HAP-1 (cell line): ENCODE results near the gene TBC1D32.
A peak's percentile ranks its signal among the peaks of the same experiment; 100 is the strongest.
"Not testable (repeated sequence)": the region's sequence is repeated elsewhere in the genome, so short reads cannot be mapped to it uniquely, and the experiment has no call there.

Experiments used
- DNase-seq, 2 experiments: peaks; one replicate each; pipeline ENCODE4 v3.0.0-alpha.2; 2016 to 2020; ENCODE audit warnings: low spot score in 2 of 2
- H3K27me3 ChIP-seq: fragments of 250-450 bp; sonication (Bioruptor Pico); 2 replicates; pipeline ENCODE4 v1.5.1; 2020; ENCODE audit warnings: low read depth, mild to moderate bottlenecking, moderate library complexity
- H3K36me3 ChIP-seq: fragments of 250-450 bp; sonication (Bioruptor Pico); replicated peaks from 2 replicates; pipeline ENCODE4 v1.5.1; 2020; ENCODE audit warnings: mild to moderate bottlenecking
- H3K4me1 ChIP-seq: fragments of 250-450 bp; sonication (Bioruptor Pico); 2 replicates; pipeline ENCODE4 v1.5.1; 2020; ENCODE audit warnings: mild to moderate bottlenecking
- H3K4me3 ChIP-seq: fragments of 250-450 bp; sonication (Bioruptor Pico); 2 replicates; pipeline ENCODE4 v1.5.1; 2020; ENCODE audit warnings: mild to moderate bottlenecking, moderate library complexity
- H3K9me3 ChIP-seq: fragments of 250-450 bp; sonication (Bioruptor Pico); 2 replicates; pipeline ENCODE4 v1.5.1; 2020; ENCODE audit warnings: mild to moderate bottlenecking, moderate library complexity
- in situ Hi-C: fragments of 300-500 bp; cut with MboI; formaldehyde crosslinking; loops from 3 replicates; pipeline ENCODE4 v1.14.3; 2020; ENCODE audit warnings: low sequenced_read_pairs, inconsistent platforms, mixed read lengths

TBC1D32 gene

DNA sequence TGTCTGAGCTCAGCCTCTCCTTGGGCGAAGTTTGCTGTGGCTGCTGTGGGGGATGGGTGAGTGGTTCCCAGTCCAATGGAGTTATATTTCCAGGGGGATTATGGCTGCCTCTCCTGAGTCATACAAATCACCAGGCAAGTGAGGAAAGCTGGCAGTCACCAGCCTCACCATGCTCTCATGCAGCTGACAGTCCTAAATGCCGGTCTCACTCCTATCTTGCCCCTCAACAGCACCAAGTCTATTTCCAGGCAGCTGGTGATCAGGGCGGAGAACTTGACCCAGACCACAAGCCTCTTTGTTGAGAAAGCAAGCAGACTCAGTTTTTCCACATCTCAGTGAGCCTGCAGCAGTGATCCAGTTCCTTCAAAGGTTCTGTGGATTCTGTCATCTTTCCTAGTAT is 98.9 kb downstream of the TBC1D32 start:
- no peak for DNase-seq
- Histone ChIP-seq H3K4me3 (no peak overlapping the region), H3K36me3 (no peaks in the 10 kb centered on the region), H3K27me3 (no peaks in the 10 kb centered on the region), H3K9me3 (no peaks in the 10 kb centered on the region), H3K4me1 (no peaks in the 10 kb centered on the region)
- in situ Hi-C loops: no loop called here

DNA sequence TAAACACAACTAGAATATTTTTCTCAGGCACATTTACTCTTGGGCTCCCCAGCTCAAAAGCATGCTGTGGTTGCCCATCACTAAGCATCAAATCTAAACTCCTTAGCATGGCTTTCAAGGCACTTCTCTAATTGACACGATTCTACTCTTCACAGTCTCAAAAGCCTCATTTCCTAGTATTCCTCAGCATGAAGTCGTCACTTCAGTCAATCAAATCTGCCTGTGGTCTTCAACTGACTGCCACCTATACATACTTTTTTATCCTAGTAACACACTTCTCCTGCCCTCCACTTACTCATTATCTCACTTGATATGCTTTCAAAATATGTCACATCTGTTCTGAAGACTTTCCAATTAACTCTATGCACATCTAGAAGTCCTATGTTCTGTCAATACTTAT is 110.3 kb downstream of the TBC1D32 start:
- Histone ChIP-seq H3K9me3 (no peaks in the 10 kb centered on the region), H3K4me1 (no peaks in the 10 kb centered on the region), H3K36me3 (no peaks in the 10 kb centered on the region), H3K4me3 (no peak overlapping the region), H3K27me3 (no peaks in the 10 kb centered on the region)
- no peak for DNase-seq
- in situ Hi-C loops: loop anchor here (25.0 kb wide), 1 partner anchor 162 kb away; no protein-coding TSS in a partner anchor

- H3K27me3 ChIP-seq: no peaks in the 10 kb centered on the region
- no peaks in the 10 kb centered on the region for H3K36me3 ChIP-seq
- in situ Hi-C loops: loop anchor here (25.0 kb wide), 1 partner anchor 161 kb away; no protein-coding TSS in a partner anchor
- H3K4me1 ChIP-seq: no peaks in the 10 kb centered on the region
- H3K9me3 ChIP-seq: no peaks in the 10 kb centered on the region
- H3K4me3 ChIP-seq: no peak overlapping the region
- DNase-seq: no peak
Measured at GRCh38 chr6:121223212-121223611, 111.1 kb downstream of the TBC1D32 start.

DNA sequence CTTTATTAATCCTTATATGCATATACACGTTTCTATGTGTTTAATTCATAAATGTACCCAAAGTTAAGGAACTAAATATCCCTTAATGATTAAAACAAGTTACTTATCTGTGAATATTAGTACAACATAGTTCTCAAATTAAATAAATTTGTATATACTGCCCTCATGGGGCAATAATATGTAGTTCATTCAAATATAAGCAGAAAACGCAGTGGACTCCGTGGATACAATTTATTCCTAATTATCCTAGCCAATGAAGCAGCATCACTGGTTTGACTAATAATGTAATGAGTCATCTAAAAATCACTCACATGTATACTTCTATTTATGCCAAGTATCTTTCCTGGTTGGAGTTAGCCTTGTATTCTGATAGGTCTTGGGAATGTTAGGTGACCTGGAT is 111.6 kb downstream of the TBC1D32 start:
- H3K36me3 ChIP-seq: no peaks in the 10 kb centered on the region
- no peaks in the 10 kb centered on the region for H3K4me1 ChIP-seq
- no peaks in the 10 kb centered on the region for H3K27me3 ChIP-seq
- DNase-seq: peak in 1 of 2 experiments; percentile 32
- H3K4me3 ChIP-seq: no peak overlapping the region
- in situ Hi-C loops: loop anchor here (25.0 kb wide), 1 partner anchor 160 kb away; no protein-coding TSS in a partner anchor
- no peaks in the 10 kb centered on the region for H3K9me3 ChIP-seq

GRCh38 chr6:121216928-121217327 is 117.4 kb downstream of the TBC1D32 start:
- H3K4me3 ChIP-seq: no peak overlapping the region
- DNase-seq: no peak
- H3K36me3 ChIP-seq: no peaks in the 10 kb centered on the region
- no peaks in the 10 kb centered on the region for H3K27me3 ChIP-seq
- no peaks in the 10 kb centered on the region for H3K9me3 ChIP-seq
- H3K4me1 ChIP-seq: no peaks in the 10 kb centered on the region
- in situ Hi-C loops: loop anchor here (25.0 kb wide), 1 partner anchor 155 kb away; no protein-coding TSS in a partner anchor

DNA sequence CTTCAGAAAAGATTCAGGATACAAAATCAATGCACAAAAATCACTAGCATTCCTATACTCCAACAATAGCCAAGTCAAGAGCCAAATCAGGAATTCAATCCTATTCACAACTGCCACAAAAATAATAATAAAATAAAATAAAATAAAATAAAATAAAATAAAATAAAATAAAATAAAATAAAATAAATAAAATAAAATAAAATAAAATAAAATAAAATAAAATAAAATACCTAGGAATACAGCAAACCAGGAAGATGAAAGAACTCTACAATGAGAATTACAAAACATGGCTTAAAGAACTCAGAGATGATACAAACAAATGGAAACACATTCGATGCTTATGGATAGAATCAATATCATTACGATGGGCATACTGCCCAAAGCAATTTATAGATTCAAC is 120.9 kb downstream of the TBC1D32 start:
- not testable (repeated sequence) for H3K4me1 ChIP-seq, H3K36me3 ChIP-seq, H3K9me3 ChIP-seq, DNase-seq, H3K27me3 ChIP-seq, H3K4me3 ChIP-seq
- in situ Hi-C loops: loop anchor here (25.0 kb wide), 1 partner anchor 151 kb away; no protein-coding TSS in a partner anchor

DNA sequence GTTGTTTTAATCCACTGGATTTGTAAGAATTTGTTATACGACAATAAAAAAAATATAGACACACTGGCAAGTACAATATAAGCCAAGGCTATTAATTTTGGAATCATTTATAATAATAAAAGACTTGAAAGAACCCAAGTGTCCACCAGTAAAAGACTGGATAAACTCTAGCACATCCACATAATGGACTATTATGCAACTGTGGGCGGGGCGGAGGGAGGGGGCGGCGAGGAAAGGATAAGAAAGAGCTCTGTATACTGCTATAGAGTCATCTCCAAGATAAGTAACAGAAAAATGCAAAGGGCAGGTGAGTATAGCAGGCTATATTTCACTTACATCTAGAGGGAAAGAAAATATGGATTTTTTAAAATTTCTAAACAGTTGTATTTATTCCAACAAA is 123.3 kb downstream of the TBC1D32 start:
- Histone ChIP-seq H3K4me3 (no peak overlapping the region), H3K27me3 (no peaks in the 10 kb centered on the region), H3K4me1 (no peaks in the 10 kb centered on the region), H3K9me3 (no peaks in the 10 kb centered on the region), H3K36me3 (no peaks in the 10 kb centered on the region)
- in situ Hi-C loops: loop anchor here (25.0 kb wide), 1 partner anchor 149 kb away; no protein-coding TSS in a partner anchor
- peak in 1 of 2 experiments; percentile 39 for DNase-seq

GRCh38 chr6:121205569-121205968 is 128.7 kb downstream of the TBC1D32 start:
- no peak for DNase-seq
- in situ Hi-C loops: loop anchor here (25.0 kb wide), 1 partner anchor 143 kb away; no protein-coding TSS in a partner anchor
- Histone ChIP-seq H3K4me1 (no peaks in the 10 kb centered on the region), H3K9me3 (no peaks in the 10 kb centered on the region), H3K4me3 (no peak overlapping the region), H3K27me3 (no peaks in the 10 kb centered on the region), H3K36me3 (no peaks in the 10 kb centered on the region)

DNA sequence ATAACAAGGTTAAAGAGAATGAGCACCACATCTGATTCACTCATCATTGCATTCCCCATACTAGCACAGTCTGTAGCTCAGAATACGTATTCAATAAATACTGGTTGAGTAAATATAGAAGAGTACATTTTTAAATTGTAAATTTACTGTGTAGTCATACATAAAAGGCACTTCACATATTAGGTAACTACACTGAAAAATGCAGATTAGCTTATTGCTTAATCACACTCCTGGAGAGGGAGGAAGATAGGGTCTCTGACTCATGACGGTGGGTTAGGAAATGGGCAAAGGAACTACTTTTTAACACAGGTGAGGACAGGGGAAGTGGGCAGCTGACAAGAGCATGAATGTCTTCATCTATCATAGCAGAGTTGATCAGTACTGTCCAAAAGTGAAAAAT is 133.2 kb downstream of the TBC1D32 start:
- Histone ChIP-seq H3K27me3 (no peaks in the 10 kb centered on the region), H3K36me3 (no peaks in the 10 kb centered on the region), H3K4me3 (no peak overlapping the region), H3K4me1 (no peaks in the 10 kb centered on the region), H3K9me3 (no peaks in the 10 kb centered on the region)
- in situ Hi-C loops: loop anchor here (25.0 kb wide), 1 partner anchor 139 kb away; no protein-coding TSS in a partner anchor
- no peak for DNase-seq

DNA sequence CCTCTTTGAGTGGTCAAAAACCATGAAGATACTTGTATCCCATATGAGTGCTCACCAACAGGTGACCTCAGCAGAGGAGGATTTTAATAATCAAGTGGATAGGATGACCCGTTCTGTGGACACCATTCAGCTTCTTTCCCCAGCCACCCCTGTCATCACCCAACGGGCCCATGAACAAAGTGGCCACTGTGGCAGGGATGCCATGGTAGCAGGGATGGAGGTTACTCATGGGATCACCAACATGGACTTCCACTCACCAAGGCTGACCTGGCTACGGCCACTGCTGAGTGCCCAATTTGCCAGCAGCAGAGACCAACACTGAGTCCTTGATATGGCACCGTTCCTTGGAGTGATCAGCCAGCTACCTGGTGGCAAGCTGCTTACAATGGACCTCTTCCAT is 138.2 kb downstream of the TBC1D32 start:
- H3K4me3 ChIP-seq, H3K4me1 ChIP-seq, H3K36me3 ChIP-seq, H3K27me3 ChIP-seq, H3K9me3 ChIP-seq, in situ Hi-C loops, DNase-seq: not testable (repeated sequence)

GRCh38 chr6:121190122-121190521 is 144.2 kb downstream of the TBC1D32 start:
- Histone ChIP-seq H3K4me3 (no peak overlapping the region), H3K27me3 (no peaks in the 10 kb centered on the region), H3K4me1 (peaks cover 7% of the 10 kb centered on the region; the same call in 1 of the 2 replicates), H3K36me3 (no peaks in the 10 kb centered on the region), H3K9me3 (no peaks in the 10 kb centered on the region)
- no peak for DNase-seq
- in situ Hi-C loops: no loop called here

- H3K27me3 ChIP-seq: no peaks in the 10 kb centered on the region
- no peak for DNase-seq
- peaks cover 7% of the 10 kb centered on the region; the same call in 1 of the 2 replicates for H3K4me1 ChIP-seq
- no peaks in the 10 kb centered on the region for H3K36me3 ChIP-seq
- no peak overlapping the region for H3K4me3 ChIP-seq
- H3K9me3 ChIP-seq: no peaks in the 10 kb centered on the region
- in situ Hi-C loops: no loop called here
Measured at GRCh38 chr6:121188356-121188755, 145.9 kb downstream of the TBC1D32 start.

DNA sequence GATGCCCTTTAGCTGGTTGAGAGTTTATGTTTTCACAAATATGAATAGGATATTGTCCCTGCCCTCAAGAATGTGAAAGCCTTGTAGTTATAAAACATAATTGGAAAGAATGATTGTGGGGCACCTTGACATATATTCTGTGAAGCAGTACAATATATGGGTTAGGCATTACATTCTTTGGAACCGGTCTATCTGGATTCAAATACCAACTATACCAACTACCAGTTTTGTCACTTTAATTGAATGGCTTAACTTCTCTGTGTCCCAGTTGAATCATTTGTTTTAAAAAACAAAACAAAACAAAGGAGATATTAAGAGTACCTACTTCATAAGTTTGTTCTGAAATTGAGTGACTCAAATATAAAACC is 146.5 kb downstream of the TBC1D32 start:
- DNase-seq: no peak
- H3K36me3 ChIP-seq: no peaks in the 10 kb centered on the region

GRCh38 chr6:121187200-121187832 is 147.0 kb downstream of the TBC1D32 start:
- no peaks in the 10 kb centered on the region for H3K36me3 ChIP-seq
- no peak overlapping the region for H3K4me3 ChIP-seq
- DNase-seq: peak in 1 of 2 experiments; percentile 25
- in situ Hi-C loops: no loop called here
- no peaks in the 10 kb centered on the region for H3K27me3 ChIP-seq
- peaks cover 7% of the 10 kb centered on the region; the same call in 1 of the 2 replicates for H3K4me1 ChIP-seq
- H3K9me3 ChIP-seq: no peaks in the 10 kb centered on the region

More for the DNA sequence above, 146.5 kb downstream of the TBC1D32 start:
- in situ Hi-C loops: no loop called here
- H3K4me3 ChIP-seq: no peak overlapping the region
- peaks cover 7% of the 10 kb centered on the region; the same call in 1 of the 2 replicates for H3K4me1 ChIP-seq
- no peaks in the 10 kb centered on the region for H3K27me3 ChIP-seq
- no peaks in the 10 kb centered on the region for H3K9me3 ChIP-seq
